GM21423 (cell line): Measurements from ENCODE around the gene PRF1.

Source experiments
- ATAC-seq: cut with Tn5 transposase; IDR thresholded peaks from one replicate; pipeline ENCODE4 v1.9.1; 2021; ENCODE audit warnings: mild to moderate bottlenecking, moderate library complexity; ENCODE audit not compliant: unreplicated experiment

The PRF1 gene

GRCh38 chr10:70578371-70578947, 24.1 kb downstream of the PRF1 start:
- peak; percentile 57 for ATAC-seq

- ATAC-seq, result no peak
Observed at GRCh38 chr10:70576803-70577517, 25.6 kb downstream of the PRF1 start.

GRCh38 chr10:70575874-70576802, 26.4 kb downstream of the PRF1 start:
- peak; percentile 45 for ATAC-seq

- ATAC-seq, result no peak
Observed at GRCh38 chr10:70575486-70575873, 27.1 kb downstream of the PRF1 start.

- no peak for ATAC-seq
Observed at GRCh38 chr10:70573599-70574506, 28.7 kb downstream of the PRF1 start.

- no peak for ATAC-seq
Observed at GRCh38 chr10:70571636-70572439, 30.7 kb downstream of the PRF1 start.

GRCh38 chr10:70571236-70571635, 31.3 kb downstream of the PRF1 start:
- ATAC-seq, result no peak

- no peak for ATAC-seq
Observed at GRCh38 chr10:70568781-70569495, 33.6 kb downstream of the PRF1 start.

GRCh38 chr10:70568113-70568512, 34.4 kb downstream of the PRF1 start:
- no peak for ATAC-seq

- ATAC-seq, result no peak
Observed at GRCh38 chr10:70567603-70568002, 34.9 kb downstream of the PRF1 start.

- ATAC-seq, result no peak
Observed at GRCh38 chr10:70566515-70567290, 35.8 kb downstream of the PRF1 start.

GRCh38 chr10:70565556-70566514, 36.7 kb downstream of the PRF1 start:
- no peak for ATAC-seq

- ATAC-seq, result no peak
Observed at GRCh38 chr10:70564901-70565351, 37.6 kb downstream of the PRF1 start.

- no peak for ATAC-seq
Observed at GRCh38 chr10:70564113-70564725, 38.3 kb downstream of the PRF1 start.

GRCh38 chr10:70563230-70563629, 39.3 kb downstream of the PRF1 start:
- ATAC-seq, result no peak

- no peak for ATAC-seq
Observed at GRCh38 chr10:70562036-70562755, 40.3 kb downstream of the PRF1 start.
